Fibroblast of lung (primary cell): Measurements from ENCODE around the gene LIMS1.

Experiments
- EZH2 ChIP-seq: IDR thresholded peaks from 2 replicates; pipeline ENCODE4 v1.5.1; 2012; ENCODE audit warnings: low read length, control low read depth, mild to moderate bottlenecking; ENCODE audit errors: missing control alignments
- TF ChIP-seq, protein P1 (sequence below), 2 donors: IDR thresholded peaks in 1 of 2; conservative IDR thresholded peaks in 1 of 2; 1 replicate in 1 of 2; 2 replicates in 1 of 2; pipeline ENCODE4 v1.5.1; 2011 to 2012; ENCODE audit warnings: low read length in 2 of 2, control low read depth in 1 of 2, inconsistent platforms in 1 of 2, low read depth in 1 of 2, mild to moderate bottlenecking in 1 of 2

DNA sequence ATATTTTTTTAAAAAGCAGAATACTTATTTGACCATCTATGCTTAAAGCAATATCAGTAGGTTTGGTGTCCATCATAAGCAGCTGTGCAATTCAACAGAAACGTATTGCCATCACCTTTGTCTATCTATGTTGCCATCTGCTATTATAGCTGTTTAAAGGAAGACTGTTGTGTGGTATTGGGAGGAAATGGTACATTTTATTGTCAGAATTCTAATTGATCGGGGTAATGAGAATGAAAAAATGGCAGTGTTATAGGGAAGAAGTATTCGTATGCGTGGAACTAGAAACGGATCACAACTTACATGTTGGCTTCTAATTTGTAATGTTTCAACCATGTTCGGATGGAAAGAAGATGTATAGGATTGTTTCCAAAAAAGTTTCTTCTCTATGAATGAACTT lies 94.7 kb downstream of the LIMS1 start:
- TF ChIP-seq, protein P1, sequence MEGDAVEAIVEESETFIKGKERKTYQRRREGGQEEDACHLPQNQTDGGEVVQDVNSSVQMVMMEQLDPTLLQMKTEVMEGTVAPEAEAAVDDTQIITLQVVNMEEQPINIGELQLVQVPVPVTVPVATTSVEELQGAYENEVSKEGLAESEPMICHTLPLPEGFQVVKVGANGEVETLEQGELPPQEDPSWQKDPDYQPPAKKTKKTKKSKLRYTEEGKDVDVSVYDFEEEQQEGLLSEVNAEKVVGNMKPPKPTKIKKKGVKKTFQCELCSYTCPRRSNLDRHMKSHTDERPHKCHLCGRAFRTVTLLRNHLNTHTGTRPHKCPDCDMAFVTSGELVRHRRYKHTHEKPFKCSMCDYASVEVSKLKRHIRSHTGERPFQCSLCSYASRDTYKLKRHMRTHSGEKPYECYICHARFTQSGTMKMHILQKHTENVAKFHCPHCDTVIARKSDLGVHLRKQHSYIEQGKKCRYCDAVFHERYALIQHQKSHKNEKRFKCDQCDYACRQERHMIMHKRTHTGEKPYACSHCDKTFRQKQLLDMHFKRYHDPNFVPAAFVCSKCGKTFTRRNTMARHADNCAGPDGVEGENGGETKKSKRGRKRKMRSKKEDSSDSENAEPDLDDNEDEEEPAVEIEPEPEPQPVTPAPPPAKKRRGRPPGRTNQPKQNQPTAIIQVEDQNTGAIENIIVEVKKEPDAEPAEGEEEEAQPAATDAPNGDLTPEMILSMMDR (conservative IDR thresholded peaks at IDR 0.05 in 1 of 2, IDR thresholded peaks at IDR 0.05 in 1 of 2; ENCODE audit: low read depth in 1 of 2, low read length in 2 of 2), result no peak
- no peak for TF ChIP-seq EZH2
